Adrenal gland (tissue), 12 donors: ENCODE data around the gene SMURF2. TPM values are rescaled to one million over a fixed set of nuclear protein-coding genes. Genes with fewer than 3 reads are reported as not detected.

Experiments used
- DNase-seq, 7 donors: peaks; one replicate each; pipeline ENCODE4 v3.0.0-alpha.2; 2019 to 2020
- H3K27ac ChIP-seq, 5 donors: fragments of 200-600 bp; sonication (generic) in 4 of 5; 1 replicate in 3 of 5; 2 replicates in 2 of 5; pipeline versions ENCODE4 v1.5.1 to v1.8.0; 2016 to 2020; ENCODE audit warnings: mild to moderate bottlenecking in 1 of 5
- H3K27me3 ChIP-seq: fragments of 200-600 bp; 2 replicates; pipeline ENCODE4 v1.8.0; 2021
- H3K36me3 ChIP-seq, 2 donors: fragments of 200-600 bp; replicated peaks in 1 of 2; 1 replicate in 1 of 2; 2 replicates in 1 of 2; pipeline versions ENCODE4 v1.5.1 to v1.8.0; 2018 to 2022
- H3K4me1 ChIP-seq, 2 donors: fragments of 200-600 bp; replicated peaks in 1 of 2; 1 replicate in 1 of 2; 2 replicates in 1 of 2; pipeline versions ENCODE4 v1.5.1 to v1.8.0; 2018 to 2021
- H3K4me3 ChIP-seq, 4 donors: fragments of 200-600 bp; sonication (generic) in 3 of 4; one replicate each; pipeline ENCODE4 v1.5.1; 2016 to 2018
- H3K9me3 ChIP-seq, 3 donors: fragments of 200-600 bp; sonication (generic) in 1 of 3; replicated peaks in 1 of 3; 1 replicate in 2 of 3; 2 replicates in 1 of 3; pipeline versions ENCODE4 v1.5.1 to v1.8.0; 2016 to 2021
- POLR2A ChIP-seq, 2 donors: fragments of 450-650 bp; IDR thresholded peaks; one replicate each; pipeline ENCODE4 v1.6.1; 2017; ENCODE audit warnings: antibody characterized with exemption in 2 of 2, mild to moderate bottlenecking in 2 of 2, moderate library complexity in 1 of 2
- WGBS, 4 donors: extraction: QIAGEN DNeasy Blood & Tissue Kit in 2 of 4; methylation state at CpG; one replicate each; pipeline versions ENCODE4 v1.1.5 to v1.1.7; 2013 to 2017; 5-methylcytosine and 5-hydroxymethylcytosine counted together
- intact Hi-C, 2 donors: fragments of 100-400 bp; cut with DNase I; formaldehyde crosslinking; loops; one replicate each; pipeline versions ENCODE4 v1.14.1 to v1.15.0; 2022 to 2023
- polyA plus RNA-seq, 3 donors: library from polyadenylated mRNA; stranded (reverse); fragments of 200-250 nt in 2 of 3; fragments of 350-450 nt in 1 of 3; fragmentation: Illumina TruSeq in 1 of 3; extraction: RNeasy Lipid Tissue Mini Kit (QIAGEN cat#74804) in 1 of 3; gene quantifications; one replicate each; pipeline ENCODE4 v1.2.3, GENCODE V29; 2013 to 2014
- total RNA-seq, 9 donors: library from RNA; depleted of rRNA in 4 of 9; stranded (reverse); fragments of >200 nt in 4 of 9; fragments of 120-200 nt in 1 of 9; fragmentation: NEBNext Ultra II Directional in 1 of 9; extraction: Animal tissue kit (Norgen Biotek cat#: 25700) in 1 of 9; gene quantifications; one replicate each; pipeline versions ENCODE4 v1.1.0 to v1.2.4, GENCODE V29; 2013 to 2023
- TF ChIP-seq, protein P1 (sequence below), 6 experiments: fragments of 450-650 bp in 4 of 6; fragments of 200-600 bp in 2 of 6; sonication (generic) in 1 of 6; IDR thresholded peaks; 1 replicate in 5 of 6; 2 replicates in 1 of 6; pipeline versions ENCODE4 v1.5.1 to v1.8.0; 2016 to 2021; ENCODE audit warnings: antibody characterized with exemption in 6 of 6, mild to moderate bottlenecking in 2 of 6, moderate library complexity in 1 of 6
- donor health status: healthy with polysubstance abuse.
- donor health status: Bipolar disorder and iron deficiency.
- donor health status: DM: yes; HTN: yes; CAD: no.
- donor health status: DM: no; HTN: no; CAD: no.
- donor health status: DM: no; HTN: no; CAD: no.
- donor health status: DM: yes; HTN: yes; CAD: no.

The SMURF2 gene
- total and polyA plus RNA-seq, 12 donors, result 7.7 to 36.9 (median 15.0) TPM

DNA sequence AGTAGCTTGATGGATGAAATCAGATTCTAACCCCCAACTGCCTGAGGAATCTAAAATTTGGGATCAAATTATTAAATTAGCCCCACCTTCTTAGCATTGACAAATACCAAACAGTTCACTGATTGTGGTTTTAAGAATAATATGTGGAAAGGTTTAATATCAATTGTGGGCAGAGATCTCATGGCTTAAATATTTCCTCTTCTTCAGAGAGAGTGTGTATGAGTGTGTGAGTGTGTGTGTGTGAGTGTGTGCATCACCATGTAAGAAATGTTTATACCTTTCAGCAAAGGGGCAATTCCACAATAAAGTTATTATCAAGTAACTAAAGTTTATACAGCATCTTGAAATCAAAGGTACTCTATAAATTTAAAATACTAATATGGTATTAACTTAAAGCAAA is 3.2 kb downstream of the SMURF2 start:
- intact Hi-C loops, result no loop called here
- peak overlapping the region in 1 of 5 donors; percentile 11 for H3K27ac ChIP-seq

DNA sequence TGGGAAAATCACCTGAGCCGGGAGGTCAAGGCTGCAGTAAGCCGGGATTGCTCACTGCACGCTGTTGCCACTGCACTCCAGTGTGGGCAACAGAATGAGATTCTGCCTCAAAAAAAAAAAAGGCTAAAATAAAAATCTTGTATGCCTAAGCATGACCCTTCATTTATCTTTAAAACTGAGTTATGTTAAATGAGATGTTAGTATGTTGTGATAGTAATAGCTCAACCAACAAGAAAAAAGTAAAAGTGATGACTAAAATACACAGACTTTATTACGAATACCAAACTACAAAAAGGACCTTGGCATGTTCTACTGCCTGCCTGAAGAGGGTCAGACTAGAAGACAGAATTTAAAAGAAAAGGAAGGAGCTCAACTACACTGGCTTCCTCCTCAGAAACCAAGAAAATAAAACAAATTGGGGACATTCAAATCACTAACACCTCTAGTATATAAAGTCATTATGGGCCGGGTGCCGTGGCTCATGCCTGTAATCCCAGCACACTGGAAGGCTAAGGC is 4.4 kb downstream of the SMURF2 start:
- H3K4me3 ChIP-seq, result no peak overlapping the region
- H3K4me1 ChIP-seq, result peaks cover 24 to 38% of the 10 kb centered on the region in 2 donors
- 53 to 57% (median 55%) methylated on average over 6 of the region's 6 CpGs for WGBS, 4 donors
- TF ChIP-seq, protein P1, sequence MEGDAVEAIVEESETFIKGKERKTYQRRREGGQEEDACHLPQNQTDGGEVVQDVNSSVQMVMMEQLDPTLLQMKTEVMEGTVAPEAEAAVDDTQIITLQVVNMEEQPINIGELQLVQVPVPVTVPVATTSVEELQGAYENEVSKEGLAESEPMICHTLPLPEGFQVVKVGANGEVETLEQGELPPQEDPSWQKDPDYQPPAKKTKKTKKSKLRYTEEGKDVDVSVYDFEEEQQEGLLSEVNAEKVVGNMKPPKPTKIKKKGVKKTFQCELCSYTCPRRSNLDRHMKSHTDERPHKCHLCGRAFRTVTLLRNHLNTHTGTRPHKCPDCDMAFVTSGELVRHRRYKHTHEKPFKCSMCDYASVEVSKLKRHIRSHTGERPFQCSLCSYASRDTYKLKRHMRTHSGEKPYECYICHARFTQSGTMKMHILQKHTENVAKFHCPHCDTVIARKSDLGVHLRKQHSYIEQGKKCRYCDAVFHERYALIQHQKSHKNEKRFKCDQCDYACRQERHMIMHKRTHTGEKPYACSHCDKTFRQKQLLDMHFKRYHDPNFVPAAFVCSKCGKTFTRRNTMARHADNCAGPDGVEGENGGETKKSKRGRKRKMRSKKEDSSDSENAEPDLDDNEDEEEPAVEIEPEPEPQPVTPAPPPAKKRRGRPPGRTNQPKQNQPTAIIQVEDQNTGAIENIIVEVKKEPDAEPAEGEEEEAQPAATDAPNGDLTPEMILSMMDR (IDR thresholded peaks at IDR 0.05), result no peak
- no peak for TF ChIP-seq POLR2A (IDR thresholded peaks at IDR 0.05)
- DNase-seq, result no peak
- no peaks in the 10 kb centered on the region for H3K27me3 ChIP-seq
- H3K36me3 ChIP-seq, result no peaks in the 10 kb centered on the region
- H3K9me3 ChIP-seq, result no peaks in the 10 kb centered on the region
- intact Hi-C loops, result no loop called here
- H3K27ac ChIP-seq, result peak overlapping the region in 1 of 5 donors; percentile 30

More for the DNA sequence above, 3.2 kb downstream of the SMURF2 start:
- Histone ChIP-seq H3K4me3 (no peak overlapping the region), H3K9me3 (no peaks in the 10 kb centered on the region), H3K36me3 (no peaks in the 10 kb centered on the region), H3K4me1 (peaks cover 24 to 38% of the 10 kb centered on the region in 2 donors), H3K27me3 (no peaks in the 10 kb centered on the region)
- no peak for DNase-seq
- TF ChIP-seq, protein P1 (IDR thresholded peaks at IDR 0.05), result no peak
- no peak for TF ChIP-seq POLR2A (IDR thresholded peaks at IDR 0.05)

GRCh38 chr17:64655704-64656103 is 6.4 kb downstream of the SMURF2 start:
- no peak for TF ChIP-seq POLR2A (IDR thresholded peaks at IDR 0.05)
- TF ChIP-seq, protein P1 (IDR thresholded peaks at IDR 0.05), result no peak
- DNase-seq, result no peak
- H3K27ac ChIP-seq, result no peak overlapping the region
- H3K4me1 ChIP-seq, result peaks cover 26 to 46% of the 10 kb centered on the region in 2 donors
- no peak overlapping the region for H3K4me3 ChIP-seq
- no peaks in the 10 kb centered on the region for H3K27me3 ChIP-seq
- no peaks in the 10 kb centered on the region for H3K36me3 ChIP-seq
- intact Hi-C loops, result no loop called here
- H3K9me3 ChIP-seq, result no peaks in the 10 kb centered on the region
- WGBS, 4 donors, result 97 to 100% (median 99%) methylated on average over 2 of the region's 2 CpGs

GRCh38 chr17:64653985-64654355 is 8.1 kb downstream of the SMURF2 start:
- no peak overlapping the region for H3K27ac ChIP-seq
- intact Hi-C loops, result no loop called here
- H3K4me1 ChIP-seq, result peaks cover 18 to 41% of the 10 kb centered on the region in 2 donors
- DNase-seq, result no peak
- no peak overlapping the region for H3K4me3 ChIP-seq
- no peaks in the 10 kb centered on the region for H3K9me3 ChIP-seq
- TF ChIP-seq, protein P1 (IDR thresholded peaks at IDR 0.05), result no peak
- TF ChIP-seq POLR2A (IDR thresholded peaks at IDR 0.05), result no peak
- H3K36me3 ChIP-seq, result no peaks in the 10 kb centered on the region
- 73 to 78% (median 76%) methylated on average over 4 of the region's 4 CpGs for WGBS, 4 donors
- no peaks in the 10 kb centered on the region for H3K27me3 ChIP-seq
